ENCODE results near the gene DAGLA.

DNA sequence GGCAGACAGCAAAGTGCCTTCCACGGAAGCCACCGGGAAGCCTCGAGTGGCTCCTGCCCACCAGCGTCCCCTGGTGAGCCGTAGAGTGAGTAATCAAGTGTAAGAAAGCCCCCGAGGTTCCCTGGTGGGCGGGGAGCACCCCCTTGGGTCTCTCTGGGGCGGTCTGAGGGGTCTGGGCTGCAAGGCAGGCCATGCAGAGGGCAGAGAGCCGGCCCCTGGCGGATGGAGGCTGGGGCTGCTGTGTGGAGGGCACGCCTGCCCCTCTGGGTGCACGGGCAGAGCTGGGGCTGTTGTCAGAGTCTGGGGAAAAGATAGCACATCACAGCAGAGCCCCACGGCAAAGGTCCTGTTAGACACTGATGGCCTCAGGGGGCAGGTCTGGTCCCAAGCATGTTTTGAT lies 46.6 kb downstream of the DAGLA start:
- TF ChIP-seq POLR2A (IDR thresholded peaks at IDR 0.05; ENCODE audit: low read depth) (no peak), EP300 (IDR thresholded peaks at IDR 0.05) (no peak), POLR2AphosphoS5 (IDR thresholded peaks at IDR 0.05) (no peak)
- TF ChIP-seq, protein P1, sequence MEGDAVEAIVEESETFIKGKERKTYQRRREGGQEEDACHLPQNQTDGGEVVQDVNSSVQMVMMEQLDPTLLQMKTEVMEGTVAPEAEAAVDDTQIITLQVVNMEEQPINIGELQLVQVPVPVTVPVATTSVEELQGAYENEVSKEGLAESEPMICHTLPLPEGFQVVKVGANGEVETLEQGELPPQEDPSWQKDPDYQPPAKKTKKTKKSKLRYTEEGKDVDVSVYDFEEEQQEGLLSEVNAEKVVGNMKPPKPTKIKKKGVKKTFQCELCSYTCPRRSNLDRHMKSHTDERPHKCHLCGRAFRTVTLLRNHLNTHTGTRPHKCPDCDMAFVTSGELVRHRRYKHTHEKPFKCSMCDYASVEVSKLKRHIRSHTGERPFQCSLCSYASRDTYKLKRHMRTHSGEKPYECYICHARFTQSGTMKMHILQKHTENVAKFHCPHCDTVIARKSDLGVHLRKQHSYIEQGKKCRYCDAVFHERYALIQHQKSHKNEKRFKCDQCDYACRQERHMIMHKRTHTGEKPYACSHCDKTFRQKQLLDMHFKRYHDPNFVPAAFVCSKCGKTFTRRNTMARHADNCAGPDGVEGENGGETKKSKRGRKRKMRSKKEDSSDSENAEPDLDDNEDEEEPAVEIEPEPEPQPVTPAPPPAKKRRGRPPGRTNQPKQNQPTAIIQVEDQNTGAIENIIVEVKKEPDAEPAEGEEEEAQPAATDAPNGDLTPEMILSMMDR (IDR thresholded peaks at IDR 0.05): no peak
